H1 (cell line): ENCODE results near the gene FLVCR1. TPM values are rescaled to one million over a fixed set of nuclear protein-coding genes. Genes with fewer than 3 reads are reported as not detected.

ENCODE experiments used
- BACH1 ChIP-seq: IDR thresholded peaks from 2 replicates; pipeline ENCODE4 v1.6.1; 2012; ENCODE audit warnings: low read length, improper control_type of control experiment
- GABPA ChIP-seq: IDR thresholded peaks from 2 replicates; pipeline ENCODE4 v1.6.1; 2011; ENCODE audit warnings: mild to moderate bottlenecking, low read length, moderate library complexity, borderline replicate concordance; ENCODE audit not compliant: insufficient read depth
- MAFK ChIP-seq: IDR thresholded peaks from 2 replicates; pipeline ENCODE4 v1.6.1; 2012; ENCODE audit warnings: low read depth, mild to moderate bottlenecking, improper control_type of control experiment, low read length
- PHF8 ChIP-seq: fragments of 200-600 bp; sonication (generic); conservative IDR thresholded peaks from 2 replicates; pipeline ENCODE4 v1.7.1; 2012; ENCODE audit warnings: low read depth, mild to moderate bottlenecking, inconsistent platforms, low read length, moderate library complexity
- SIX5 ChIP-seq: IDR thresholded peaks from 2 replicates; pipeline ENCODE4 v1.6.1; 2011; ENCODE audit warnings: mild to moderate bottlenecking, low read depth, low read length
- TAF7 ChIP-seq: optimal IDR thresholded peaks from 2 replicates; pipeline ENCODE3; 2011; ENCODE audit warnings: low read depth, mild to moderate bottlenecking, inconsistent platforms, low read length, moderate library complexity, borderline replicate concordance
- polyA plus RNA-seq, 7 experiments: library from polyadenylated mRNA; depleted of rRNA in 3 of 7; stranded (reverse) in 5 of 7; unstranded in 2 of 7; fragments of >200 nt in 5 of 7; fragments of 200-250 nt in 2 of 7; gene quantifications; 1 replicate in 5 of 7; 2 replicates in 1 of 7; 4 replicates in 1 of 7; pipeline versions ENCODE4 v1.2.1 to v1.2.3, GENCODE V29; 2011 to 2013; ENCODE audit warnings: missing spikeins in 2 of 7, mixed read lengths in 2 of 7
- total RNA-seq: library from RNA; stranded (reverse); fragmentation: NEBNext Ultra II Directional; extraction: Animal tissue kit (Norgen Biotek cat#: 25700); gene quantifications from 2 replicates; pipeline ENCODE4 v1.2.1, GENCODE V29; 2021

FLVCR1 gene
- total and polyA plus RNA-seq, 2 of the 8 experiments (the other 6 are each of a cell fraction or from before 2014, with no cell fraction given) = 31.8 to 75.7 TPM

DNA sequence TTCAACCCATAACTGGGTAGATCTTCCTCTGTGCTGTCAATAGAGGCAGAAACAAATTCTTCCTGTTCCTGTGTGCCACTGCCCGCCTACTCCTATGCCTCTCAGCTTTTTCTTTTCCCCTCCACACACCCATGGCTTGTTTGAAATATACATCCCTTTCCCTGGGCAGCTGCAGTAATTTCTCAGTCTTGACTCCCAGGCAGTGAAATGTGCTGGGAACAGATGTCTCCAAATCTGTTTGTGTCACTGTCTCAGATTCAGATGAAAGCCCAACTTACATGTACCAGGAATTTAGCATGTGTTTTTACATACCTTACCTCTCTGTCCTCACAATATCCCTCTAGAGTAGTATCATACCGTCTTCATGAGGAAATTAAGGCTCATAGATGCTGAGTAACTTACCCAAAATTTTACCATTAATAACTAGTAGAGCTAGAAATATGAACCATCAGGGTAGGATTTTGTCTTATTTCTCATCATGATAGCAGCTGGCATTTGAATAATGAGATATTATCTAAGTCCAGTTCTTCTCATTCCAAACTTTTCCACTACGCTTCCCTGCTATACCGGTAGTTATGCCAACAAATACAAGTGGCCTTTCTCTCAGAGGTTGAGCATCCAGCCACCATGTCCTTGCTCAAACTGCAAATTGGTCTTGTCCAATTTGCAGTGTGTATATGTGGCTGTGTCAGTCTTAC lies 87.5 kb downstream of the FLVCR1 start (continued):
- no peak for TF ChIP-seq TAF7
- TF ChIP-seq SIX5 = no peak
- TF ChIP-seq BACH1 = no peak
- no peak for TF ChIP-seq PHF8
- no peak for TF ChIP-seq GABPA
- TF ChIP-seq MAFK = no peak
- TF ChIP-seq, all 59 proteins: peak for 0
